K562 (cell line): ENCODE measurements around the gene ZCWPW1. TPM values are rescaled to one million over a fixed set of nuclear protein-coding genes. Genes with fewer than 3 reads are reported as not detected.

Experiments
- ATAC-seq: fragments of 200-7000 bp; cut with Tn5 transposase; 3 replicates; pipeline ENCODE4 v1.9.1; 2020; ENCODE audit warnings: moderate library complexity
- BruUV-seq: library from RNA; stranded (reverse); fragments of 400-500 nt; replicated peaks from 2 replicates; lab custom pipeline; 2021; lab: Mats Ljungman, UMichigan
- CTCF ChIA-PET: fragments of 300-600 bp; formaldehyde crosslinking; extraction: SDS; loops from one replicate; lab custom pipeline; 2021; ENCODE audit warnings: low intra/inter-chr PET ratio; lab: Yijun Ruan, JAX
- POLR2A ChIA-PET: fragments of 300-600, 350-650 bp; sonication (Branson Sonifier 250); formaldehyde crosslinking; extraction: SDS; loops from one replicate; lab custom pipeline; 2021; ENCODE audit warnings: antibody characterized with exemption, inconsistent platforms; lab: Yijun Ruan, JAX
- DNase-seq, 4 experiments: peaks; one replicate each; pipeline versions ENCODE4 v3.0.0 to v3.0.0-alpha.2; 2011 to 2018; ENCODE audit warnings: low spot score in 3 of 4, mixed read lengths in 3 of 4; ENCODE audit errors: extremely low read depth in 1 of 4
- FAIRE-seq: peaks from 2 replicates; lab custom pipeline; 2011; peaks lifted over from hg19 to GRCh38; lab: Jason Lieb, UNC
- H2AFZ ChIP-seq: 2 replicates; pipeline ENCODE4 v1.6.0; 2011; ENCODE audit warnings: low read depth, low read length, control low read depth, inconsistent platforms
- H3K27ac ChIP-seq: fragments of 200-600 bp; 3 replicates; pipeline ENCODE4 v1.8.0; 2011; ENCODE audit warnings: low read depth, mild to moderate bottlenecking, control low read depth, inconsistent platforms, low read length, moderate library complexity, mixed read lengths; ENCODE audit errors: extremely low read depth
- H3K27me3 ChIP-seq, 2 experiments: fragments of 300-600 bp in 1 of 2; 2 replicates in 1 of 2; 3 replicates in 1 of 2; pipeline versions ENCODE4 v1.6.0 to v1.8.0; 2011; ENCODE audit warnings: inconsistent platforms in 2 of 2, low read length in 2 of 2, mild to moderate bottlenecking in 1 of 2, mixed read lengths in 1 of 2, moderate library complexity in 1 of 2; ENCODE audit not compliant: control insufficient read depth in 2 of 2, insufficient read depth in 2 of 2
- H3K36me3 ChIP-seq: fragments of 300-600 bp; 3 replicates; pipeline ENCODE4 v1.8.0; 2011; ENCODE audit warnings: mild to moderate bottlenecking, low read length, inconsistent platforms; ENCODE audit not compliant: control insufficient read depth, insufficient read depth
- H3K4me1 ChIP-seq, 2 experiments: fragments of 200-600 bp in 1 of 2; replicated peaks in 1 of 2; 2 replicates in 1 of 2; 3 replicates in 1 of 2; pipeline versions ENCODE4 v1.5.1 to v1.8.0; 2011; ENCODE audit warnings: inconsistent platforms in 2 of 2, low read length in 2 of 2, mild to moderate bottlenecking in 1 of 2, mixed read lengths in 1 of 2, moderate library complexity in 1 of 2; ENCODE audit not compliant: control insufficient read depth in 2 of 2, insufficient read depth in 2 of 2
- H3K4me2 ChIP-seq: 2 replicates; pipeline ENCODE4 v1.6.1; 2011; ENCODE audit warnings: low read length, control low read depth, inconsistent platforms, mixed read lengths; ENCODE audit not compliant: insufficient read depth
- H3K4me3 ChIP-seq: fragments of 200-600 bp; sonication (generic), shearing (Covaris generic); 2 replicates; pipeline ENCODE4 v1.5.1; 2016; ENCODE audit warnings: control low read depth, inconsistent platforms
- H3K79me2 ChIP-seq: fragments of 200-600 bp; 3 replicates; pipeline ENCODE4 v1.8.0; 2011; ENCODE audit warnings: low read length, inconsistent platforms; ENCODE audit not compliant: control insufficient read depth, insufficient read depth
- H3K9ac ChIP-seq, 2 experiments: 2 replicates each; pipeline versions ENCODE4 v1.6.0 to v1.6.1; 2011; ENCODE audit warnings: low read depth in 2 of 2, low read length in 2 of 2, control low read depth in 1 of 2, inconsistent platforms in 1 of 2, mild to moderate bottlenecking in 1 of 2, mixed read lengths in 1 of 2; ENCODE audit not compliant: insufficient read depth in 1 of 2
- H3K9me1 ChIP-seq: one replicate; pipeline ENCODE4 v1.6.0; 2011; ENCODE audit warnings: inconsistent platforms, mild to moderate bottlenecking, low read length, moderate library complexity; ENCODE audit not compliant: control insufficient read depth, insufficient read depth
- H3K9me3 ChIP-seq: replicated peaks from 2 replicates; pipeline ENCODE4 v1.5.1; 2011; ENCODE audit warnings: low read depth, low read length, inconsistent platforms; ENCODE audit not compliant: control insufficient read depth, insufficient read depth
- H4K20me1 ChIP-seq: replicated peaks from 2 replicates; pipeline ENCODE4 v1.6.1; 2011; ENCODE audit warnings: low read length, inconsistent platforms, mixed read lengths; ENCODE audit not compliant: control insufficient read depth, insufficient read depth
- ARHGAP35 ChIP-seq: fragments of 450-650 bp; IDR thresholded peaks from 2 replicates; pipeline ENCODE4 v1.6.1; 2018; ENCODE audit not compliant: partially characterized antibody
- BDP1 ChIP-seq: IDR thresholded peaks from 3 replicates; pipeline ENCODE4 v1.6.1; 2011; ENCODE audit not compliant: insufficient read length, insufficient read depth
- CHCHD3 ChIP-seq: fragments of 250-450 bp; sonication (Bioruptor Pico); IDR thresholded peaks from 2 replicates; pipeline ENCODE4 v2.1.2; 2022; ENCODE audit warnings: mild to moderate bottlenecking
- COPS2 ChIP-seq: fragments of 450-650 bp; conservative IDR thresholded peaks from 2 replicates; pipeline ENCODE4 v1.6.1; 2016; ENCODE audit warnings: mild to moderate bottlenecking, moderate library complexity
- HCFC1 ChIP-seq: IDR thresholded peaks from 2 replicates; pipeline ENCODE4 v1.6.1; 2012; ENCODE audit warnings: low read depth, low read length, improper control_type of control experiment
- KDM4B ChIP-seq, 2 experiments: fragments of 450-650 bp in 1 of 2; sonication (generic) in 1 of 2; IDR thresholded peaks; 2 replicates each; pipeline ENCODE4 v1.6.1; 2016 to 2017; ENCODE audit warnings: borderline replicate concordance in 2 of 2, antibody characterized with exemption in 1 of 2, low read depth in 1 of 2, mild to moderate bottlenecking in 1 of 2
- MAX ChIP-seq: sonication (generic); formaldehyde crosslinking; IDR thresholded peaks from 2 replicates; pipeline ENCODE4 v1.9.0; 2022; ENCODE audit warnings: mild to moderate bottlenecking, missing genetic modification reagents
- NFE2 ChIP-seq: IDR thresholded peaks from 2 replicates; pipeline ENCODE4 v1.6.1; 2014; ENCODE audit warnings: antibody characterized with exemption, low read depth
- NUFIP1 ChIP-seq: fragments of 450-650 bp; IDR thresholded peaks from 2 replicates; pipeline ENCODE4 v1.6.1; 2018; ENCODE audit not compliant: partially characterized antibody
- POLR2G ChIP-seq: fragments of 200-400 bp; formaldehyde crosslinking; IDR thresholded peaks from 2 replicates; pipeline ENCODE4 v1.6.1; 2017; ENCODE audit warnings: low read depth, mild to moderate bottlenecking, antibody characterized with exemption, low read length, moderate library complexity
- RBFOX2 ChIP-seq: fragments of 200-400 bp; formaldehyde crosslinking; IDR thresholded peaks from 2 replicates; pipeline ENCODE4 v1.6.1; 2017; ENCODE audit warnings: low read depth, mild to moderate bottlenecking, low read length, moderate library complexity
- SMARCA4 ChIP-seq: fragments of 450-650 bp; IDR thresholded peaks from 2 replicates; pipeline ENCODE4 v1.6.1; 2016
- THAP12 ChIP-seq: fragments of 250-450 bp; sonication (Bioruptor Pico); IDR thresholded peaks from 2 replicates; pipeline ENCODE4 v1.9.0; 2021; ENCODE audit warnings: mild to moderate bottlenecking, inconsistent platforms
- TRIM28 ChIP-seq: fragments of 450-650 bp; IDR thresholded peaks from 2 replicates; pipeline ENCODE4 v1.6.1; 2017
- ZBTB7A ChIP-seq: IDR thresholded peaks from 2 replicates; pipeline ENCODE4 v1.6.1; 2011; ENCODE audit warnings: low read depth, mild to moderate bottlenecking, low read length, moderate library complexity, borderline replicate concordance; ENCODE audit not compliant: control insufficient read depth
- ZNF274 ChIP-seq: IDR thresholded peaks from 2 replicates; pipeline ENCODE4 v1.6.1; 2011; ENCODE audit warnings: low read depth, mild to moderate bottlenecking, low read length, moderate library complexity, borderline replicate concordance
- ZNF436 ChIP-seq: fragments of 250-450, 450-650 bp; sonication (Bioruptor Pico); formaldehyde crosslinking; IDR thresholded peaks from 2 replicates; pipeline ENCODE4 v1.7.0; 2020; ENCODE audit warnings: mild to moderate bottlenecking
- WGBS: fragments of 100-300 bp; shearing (Covaris generic); methylation state at CpG from one replicate; pipeline ENCODE4 v1.1.6; 2016; ENCODE audit warnings: low coverage, mixed read lengths; ENCODE audit not compliant: insufficient coverage; ENCODE audit errors: missing lambda C conversion rate; 5-methylcytosine and 5-hydroxymethylcytosine counted together
- in situ Hi-C: fragments of 300-500 bp; cut with MboI; formaldehyde crosslinking; loops from 4 replicates; pipeline ENCODE4 v1.15.0; 2018; ENCODE audit warnings: inconsistent platforms, mixed read lengths
- intact Hi-C: fragments of 100-400 bp; cut with micrococcal nuclease; formaldehyde crosslinking; loops from 2 replicates; pipeline ENCODE4 v1.14.2; 2022
- polyA plus RNA-seq, 8 experiments: library from polyadenylated mRNA; depleted of rRNA in 4 of 8; stranded (reverse) in 5 of 8; unstranded in 3 of 8; fragments of >200 nt; fragmentation: Nextera tagmentation in 2 of 8; fragmentation: Illumina TruSeq in 1 of 8; extraction: Ambion mirVana in 2 of 8; extraction: Trizol in 1 of 8; gene quantifications; 2 replicates each; pipeline versions ENCODE4 v1.2.1 to v1.2.3, GENCODE V29; 2011 to 2014; ENCODE audit warnings: inconsistent platforms in 1 of 8, missing spikeins in 1 of 8
- total RNA-seq, 7 experiments: library from RNA; depleted of rRNA in 6 of 7; stranded (reverse); fragments of >200 nt in 6 of 7; fragmentation: Illumina TruSeq in 2 of 7; extraction: Trizol in 2 of 7; gene quantifications; 2 replicates each; pipeline versions ENCODE4 v1.2.1 to v1.2.3, GENCODE V29; 2011 to 2021; ENCODE audit warnings: low replicate concordance in 1 of 7
- TF ChIP-seq, protein P1 (sequence below): fragments of 250-450 bp; sonication (Bioruptor Pico); IDR thresholded peaks from 2 replicates; pipeline ENCODE4 v1.8.0; 2022; ENCODE audit warnings: moderate library complexity, mild to moderate bottlenecking, inconsistent platforms
- TF ChIP-seq, protein P2 (sequence below): sonication (generic); formaldehyde crosslinking; IDR thresholded peaks from 2 replicates; pipeline ENCODE4 v1.8.0; 2022; ENCODE audit warnings: mild to moderate bottlenecking, missing genetic modification reagents

ZCWPW1 gene
- total and polyA plus RNA-seq, 9 of the 15 experiments (the other 6 are each of a cell fraction or from before 2014, with no cell fraction given), result 0.18 to 1.7 (median 1.2) TPM

- WGBS, result 86% methylated on average over 22 of the region's 32 CpGs
- ChIA-PET POLR2A (interaction anchor here (0.6 kb wide), 1 partner anchor 333 kb away, joined by 5 read pairs; no protein-coding TSS in a partner anchor), CTCF (interaction anchor here (0.9 to 3.4 kb wide), 4 partner anchors 12 to 333 kb away, joined by 3 to 10 read pairs (median 3); no protein-coding TSS in a partner anchor)
- DNase-seq, result no peak
- intact Hi-C loops (loop anchor here (5.0 kb wide), 1 partner anchor 385 kb away; the partner anchor contains the start of gene SLC12A9), in situ Hi-C loops (loop anchor here (25.0 kb wide), 1 partner anchor 95 kb away; the partner anchor contains the start of gene SAP25)
- H3K9ac ChIP-seq, result no peak overlapping the region
- peaks cover 3% of the 10 kb centered on the region; the same call in 1 of the 3 replicates for H3K79me2 ChIP-seq
- no peaks in the 10 kb centered on the region for H3K9me3 ChIP-seq
- TSS peak; percentile 79 for BruUV-seq
- no peak for FAIRE-seq
- no peak overlapping the region for H3K4me3 ChIP-seq
- no peak overlapping the region for H2AFZ ChIP-seq
- H3K9me1 ChIP-seq, result no peaks in the 10 kb centered on the region
- peaks cover 0 to 27% of the 10 kb centered on the region in 2 experiments; a peak in 4 of 5 replicates for H3K4me1 ChIP-seq
- H4K20me1 ChIP-seq, result peaks cover 8% of the 10 kb centered on the region
- no peak overlapping the region for H3K27ac ChIP-seq
- H3K27me3 ChIP-seq, result no peaks in the 10 kb centered on the region
- peaks cover 44% of the 10 kb centered on the region; the same call in 2 of the 3 replicates for H3K36me3 ChIP-seq
- H3K4me2 ChIP-seq, result no peak overlapping the region
- no peak for ATAC-seq
- no peak for TF ChIP-seq HCFC1
- TF ChIP-seq NUFIP1, result no peak
- TF ChIP-seq BDP1, result no peak
- no peak for TF ChIP-seq CHCHD3 (CRISPR knock-in tag)
- TF ChIP-seq RBFOX2, result peak; percentile 56
- peak; percentile 56 for TF ChIP-seq POLR2G
- TF ChIP-seq, protein P1, sequence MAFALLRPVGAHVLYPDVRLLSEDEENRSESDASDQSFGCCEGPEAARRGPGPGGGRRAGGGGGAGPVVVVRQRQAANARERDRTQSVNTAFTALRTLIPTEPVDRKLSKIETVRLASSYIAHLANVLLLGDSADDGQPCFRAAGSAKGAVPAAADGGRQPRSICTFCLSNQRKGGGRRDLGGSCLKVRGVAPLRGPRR, result no peak
- TF ChIP-seq SMARCA4, result no peak
- TF ChIP-seq ZNF274, result no peak
- TF ChIP-seq COPS2, result no peak
- TF ChIP-seq ARHGAP35, result no peak
- no peak for TF ChIP-seq KDM4B (IDR thresholded peaks at IDR 0.05; ENCODE audit: borderline replicate concordance in 2 of 2, low read depth in 1 of 2)
- TF ChIP-seq, protein P2, sequence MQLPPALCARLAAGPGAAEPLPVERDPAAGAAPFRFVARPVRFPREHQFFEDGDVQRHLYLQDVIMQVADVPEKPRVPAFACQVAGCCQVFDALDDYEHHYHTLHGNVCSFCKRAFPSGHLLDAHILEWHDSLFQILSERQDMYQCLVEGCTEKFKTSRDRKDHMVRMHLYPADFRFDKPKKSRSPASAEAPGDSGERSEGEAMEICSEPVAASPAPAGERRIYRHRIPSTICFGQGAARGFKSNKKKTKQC (CRISPR knock-in tag), result no peak
- no peak for TF ChIP-seq NFE2
- no peak for TF ChIP-seq ZNF436
- no peak for TF ChIP-seq MAX
- TF ChIP-seq THAP12 (CRISPR knock-in tag), result no peak
- no peak for TF ChIP-seq TRIM28
- peak; percentile 16; the same call in 1 of the 2 replicates for TF ChIP-seq ZBTB7A
Measured at GRCh38 chr7:100466653-100467605, 38.4 kb upstream of the ZCWPW1 start.
